Measurements from ENCODE around the gene TAGAP.

TAGAP gene

DNA sequence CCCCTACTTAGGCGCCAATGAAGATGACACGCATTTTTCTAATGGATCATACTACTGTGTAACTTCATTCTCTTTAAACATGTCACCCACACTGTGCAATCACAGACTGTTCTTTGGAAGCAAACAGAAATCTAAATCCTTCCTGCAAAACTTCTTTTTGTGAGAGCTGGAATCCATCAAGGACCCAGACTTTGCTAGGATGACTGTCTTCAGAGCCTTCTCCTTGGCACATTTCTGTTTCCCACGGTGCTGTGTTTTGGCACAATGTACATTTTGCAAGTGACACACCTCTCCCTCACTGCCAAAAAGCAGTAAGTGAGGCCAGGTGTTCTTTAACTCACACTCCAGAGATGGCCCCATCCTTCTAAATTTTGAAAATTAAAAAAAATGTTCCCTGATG lies 21.7 kb upstream of the TAGAP start:
- TF ChIP-seq, protein P1, sequence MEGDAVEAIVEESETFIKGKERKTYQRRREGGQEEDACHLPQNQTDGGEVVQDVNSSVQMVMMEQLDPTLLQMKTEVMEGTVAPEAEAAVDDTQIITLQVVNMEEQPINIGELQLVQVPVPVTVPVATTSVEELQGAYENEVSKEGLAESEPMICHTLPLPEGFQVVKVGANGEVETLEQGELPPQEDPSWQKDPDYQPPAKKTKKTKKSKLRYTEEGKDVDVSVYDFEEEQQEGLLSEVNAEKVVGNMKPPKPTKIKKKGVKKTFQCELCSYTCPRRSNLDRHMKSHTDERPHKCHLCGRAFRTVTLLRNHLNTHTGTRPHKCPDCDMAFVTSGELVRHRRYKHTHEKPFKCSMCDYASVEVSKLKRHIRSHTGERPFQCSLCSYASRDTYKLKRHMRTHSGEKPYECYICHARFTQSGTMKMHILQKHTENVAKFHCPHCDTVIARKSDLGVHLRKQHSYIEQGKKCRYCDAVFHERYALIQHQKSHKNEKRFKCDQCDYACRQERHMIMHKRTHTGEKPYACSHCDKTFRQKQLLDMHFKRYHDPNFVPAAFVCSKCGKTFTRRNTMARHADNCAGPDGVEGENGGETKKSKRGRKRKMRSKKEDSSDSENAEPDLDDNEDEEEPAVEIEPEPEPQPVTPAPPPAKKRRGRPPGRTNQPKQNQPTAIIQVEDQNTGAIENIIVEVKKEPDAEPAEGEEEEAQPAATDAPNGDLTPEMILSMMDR (IDR thresholded peaks at IDR 0.05), result no peak

DNA sequence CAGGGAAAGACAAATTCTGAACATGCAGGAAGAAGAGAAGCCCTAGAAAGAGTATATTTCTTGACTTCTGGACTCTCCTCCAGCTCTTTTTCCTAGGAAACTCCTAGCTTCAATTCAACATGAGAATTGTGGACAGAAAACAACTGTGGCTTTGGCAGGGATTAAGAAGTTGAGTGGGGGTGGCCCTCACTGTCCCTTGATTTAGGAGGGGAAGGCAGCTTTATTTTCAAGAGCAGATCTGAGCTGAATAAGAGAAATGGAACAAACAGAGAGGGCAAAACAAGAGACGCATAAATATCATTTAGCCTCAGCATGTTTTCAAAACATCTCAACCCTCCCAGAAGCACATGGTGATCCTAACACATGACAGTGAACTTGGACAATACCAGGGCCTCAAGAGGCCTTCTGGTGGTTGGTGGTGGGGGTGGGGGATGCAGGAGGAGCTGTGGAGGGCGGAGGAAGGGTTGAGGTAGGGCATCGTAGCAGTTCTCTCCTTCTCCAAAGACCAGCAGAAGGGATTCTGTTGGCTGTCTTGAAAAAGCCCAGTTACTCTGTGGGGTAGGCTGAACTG lies 21.1 kb upstream of the TAGAP start:
- TF ChIP-seq, protein P1 (IDR thresholded peaks at IDR 0.05), result no peak

DNA sequence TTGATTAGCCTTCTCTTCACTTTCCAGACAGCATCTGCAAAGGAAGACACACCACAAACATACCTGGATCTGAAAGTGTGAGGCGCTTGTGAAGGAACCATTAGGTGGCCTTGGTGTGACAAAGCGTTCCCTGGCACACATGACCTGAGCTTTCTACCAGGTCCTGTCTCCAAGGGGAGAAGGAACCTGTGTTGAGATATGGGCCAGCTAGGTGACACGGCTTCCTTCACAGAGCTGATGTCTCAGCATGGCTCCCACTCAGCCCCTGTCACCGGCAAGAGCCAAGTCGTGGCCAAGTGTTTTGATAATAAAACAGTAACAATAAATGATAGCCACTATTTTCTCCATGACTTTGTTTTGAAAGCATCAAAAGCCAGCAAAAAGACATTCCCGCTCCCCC lies 20.3 kb upstream of the TAGAP start:
- TF ChIP-seq, protein P1 (IDR thresholded peaks at IDR 0.05), result no peak

DNA sequence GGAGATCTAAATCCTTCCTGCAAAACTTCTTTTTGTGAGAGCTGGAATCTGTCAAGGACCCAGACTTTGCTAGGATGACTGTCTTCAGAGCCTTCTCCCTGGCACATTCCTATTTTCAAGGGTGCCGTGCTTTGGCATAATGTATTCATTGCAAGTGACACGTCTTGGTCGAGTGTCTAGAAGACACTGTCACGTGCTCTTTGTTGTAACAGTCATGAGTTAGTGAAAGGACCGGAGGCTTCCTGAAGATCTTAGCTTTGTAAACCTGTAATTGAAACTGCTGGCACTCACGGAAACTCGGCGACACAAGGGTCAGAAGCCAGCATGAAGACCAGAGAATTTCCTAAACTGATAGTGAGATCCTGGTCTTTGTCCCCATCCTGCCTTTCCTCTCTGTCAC lies 19.7 kb upstream of the TAGAP start:
- TF ChIP-seq, protein P1 (IDR thresholded peaks at IDR 0.05), result no peak

DNA sequence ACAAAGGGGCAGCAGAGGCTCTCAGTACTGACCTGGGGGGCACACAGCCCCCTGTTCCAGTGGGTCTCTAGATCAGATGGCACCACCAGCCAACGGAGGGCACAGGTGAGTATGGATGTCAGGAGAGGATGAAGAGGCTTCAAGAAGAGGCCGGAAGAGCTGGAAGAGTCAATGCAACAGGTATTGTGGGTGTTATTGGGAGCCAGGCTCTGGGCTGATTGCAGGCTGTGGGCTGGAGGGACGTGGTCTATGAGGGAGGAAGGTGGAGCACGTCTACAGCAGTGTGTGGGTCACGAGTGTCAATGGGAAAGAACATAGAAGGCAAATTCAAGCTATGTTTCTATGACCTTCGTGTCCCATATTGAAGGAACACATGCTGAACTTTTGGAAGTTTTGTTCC lies 18.8 kb upstream of the TAGAP start:
- TF ChIP-seq, protein P1 (IDR thresholded peaks at IDR 0.05), result no peak

DNA sequence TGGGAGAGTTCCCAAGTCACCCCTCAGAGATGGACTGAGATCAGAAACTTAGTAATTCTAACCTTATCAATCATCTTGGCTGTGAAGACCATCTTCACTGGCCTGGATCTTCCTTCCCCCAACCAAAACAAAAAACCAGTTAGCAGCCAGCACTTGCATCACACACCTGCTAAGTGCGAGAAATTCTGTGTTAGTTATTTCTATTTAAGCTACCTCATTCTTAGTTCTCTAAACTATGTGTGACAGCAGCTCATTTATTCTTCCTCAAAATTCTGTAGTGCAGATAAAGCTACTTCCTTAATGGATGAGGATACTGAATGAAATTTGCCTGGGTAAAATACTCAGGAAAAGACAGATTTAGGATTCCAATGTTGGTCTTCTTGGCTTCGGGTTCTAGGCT lies 18.2 kb upstream of the TAGAP start:
- TF ChIP-seq, protein P1 (IDR thresholded peaks at IDR 0.05), result no peak

DNA sequence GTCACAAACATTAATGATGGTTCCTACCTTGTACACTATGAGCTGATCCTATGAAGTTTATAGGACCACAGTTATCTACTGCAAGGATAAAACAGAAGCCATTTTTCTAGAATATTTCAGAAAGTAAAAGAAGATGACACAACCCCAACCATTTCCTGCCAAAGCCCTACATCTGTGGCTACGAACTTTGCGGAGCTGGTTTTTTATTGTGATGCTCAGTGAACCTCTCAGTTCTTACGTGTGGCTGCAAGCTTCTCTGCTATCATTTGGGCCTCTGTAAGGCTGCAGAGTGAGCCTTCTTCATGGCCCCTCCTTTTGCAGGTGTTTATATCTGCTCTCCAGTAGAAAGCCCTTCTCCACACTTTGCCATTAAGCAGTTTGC lies 17.8 kb upstream of the TAGAP start:
- TF ChIP-seq, protein P1 (IDR thresholded peaks at IDR 0.05), result no peak

Data from LNCAP (cell line).